H1 (cell line): ENCODE measurements around the gene LBP. TPM values are rescaled to one million over a fixed set of nuclear protein-coding genes. Genes with fewer than 3 reads are reported as not detected.

ENCODE experiments used
- CTCF ChIA-PET: fragments of 300-600 bp; sonication (Branson Sonifier 250); formaldehyde crosslinking; loops from one replicate; lab custom pipeline; 2021; ENCODE audit not compliant: partially characterized antibody; lab: Charles Lee
- POLR2A ChIA-PET: fragments of 300-600 bp; sonication (Branson Sonifier 250); formaldehyde crosslinking; loops from one replicate; lab custom pipeline; 2021; ENCODE audit warnings: inconsistent platforms; ENCODE audit not compliant: partially characterized antibody; lab: Charles Lee
- DNase-seq, 2 experiments: peaks; one replicate each; pipeline versions ENCODE4 v3.0.0 to v3.0.0-alpha.2; 2010 to 2022; ENCODE audit warnings: low spot score in 2 of 2, low read depth in 1 of 2, mixed read lengths in 1 of 2
- FAIRE-seq: peaks from 2 replicates; lab custom pipeline; 2011; peaks lifted over from hg19 to GRCh38; lab: Jason Lieb, UNC
- H2AFZ ChIP-seq: 2 replicates; pipeline ENCODE4 v1.8.1; 2012; ENCODE audit warnings: low read length, inconsistent platforms
- H2AK5ac ChIP-seq: 2 replicates; pipeline ENCODE4 v1.6.1; 2013; ENCODE audit warnings: low read depth, low read length
- H2BK120ac ChIP-seq: replicated peaks from 2 replicates; pipeline ENCODE3; 2013; ENCODE audit warnings: low read depth, low read length, inconsistent platforms
- H2BK12ac ChIP-seq: 2 replicates; pipeline ENCODE4 v1.6.1; 2013; ENCODE audit warnings: low read depth, low read length
- H2BK15ac ChIP-seq: 2 replicates; pipeline ENCODE4 v1.6.1; 2013; ENCODE audit warnings: low read length
- H2BK20ac ChIP-seq: 2 replicates; pipeline ENCODE4 v1.6.1; 2013; ENCODE audit warnings: low read length
- H2BK5ac ChIP-seq: 2 replicates; pipeline ENCODE4 v1.6.1; 2013; ENCODE audit warnings: low read depth, low read length
- H3K14ac ChIP-seq: 2 replicates; pipeline ENCODE4 v1.6.1; 2013; ENCODE audit warnings: inconsistent platforms; ENCODE audit not compliant: insufficient read length
- H3K18ac ChIP-seq: 2 replicates; pipeline ENCODE4 v1.6.1; 2013; ENCODE audit warnings: low read length; ENCODE audit errors: extremely low read depth
- H3K23ac ChIP-seq: 2 replicates; pipeline ENCODE4 v1.6.1; 2013; ENCODE audit warnings: inconsistent platforms; ENCODE audit not compliant: insufficient read length
- H3K23me2 ChIP-seq: 2 replicates; pipeline ENCODE4 v1.6.1; 2013; ENCODE audit warnings: low read depth, low read length
- H3K27ac ChIP-seq: 2 replicates; pipeline ENCODE4 v1.6.1; 2011; ENCODE audit warnings: low read depth, low read length, inconsistent platforms
- H3K27me3 ChIP-seq, 4 experiments: replicated peaks in 1 of 4; 1 replicate in 1 of 4; 2 replicates in 3 of 4; pipeline versions ENCODE4 v1.6.1 to v1.8.1; 2011 to 2013; ENCODE audit warnings: low read length in 3 of 4, mild to moderate bottlenecking in 3 of 4, inconsistent platforms in 2 of 4, mixed read lengths in 2 of 4, moderate library complexity in 1 of 4; ENCODE audit not compliant: control insufficient read depth in 3 of 4, insufficient read depth in 3 of 4; ENCODE audit errors: extremely low read depth in 1 of 4
- H3K36me3 ChIP-seq, 4 experiments: 2 replicates each; pipeline versions ENCODE4 v1.6.1 to v1.8.1; 2011 to 2013; ENCODE audit warnings: mild to moderate bottlenecking in 4 of 4, low read length in 3 of 4, moderate library complexity in 2 of 4, control low read depth in 1 of 4, inconsistent platforms in 1 of 4; ENCODE audit not compliant: insufficient read depth in 4 of 4, control insufficient read depth in 2 of 4
- H3K4ac ChIP-seq: replicated peaks from 2 replicates; pipeline ENCODE3; 2013; ENCODE audit warnings: low read length, low read depth, mixed read lengths, inconsistent platforms; ENCODE audit not compliant: insufficient read length
- H3K4me1 ChIP-seq, 4 experiments: replicated peaks in 1 of 4; 1 replicate in 1 of 4; 2 replicates in 3 of 4; pipeline versions ENCODE4 v1.6.1 to v1.8.1; 2011 to 2013; ENCODE audit warnings: low read length in 3 of 4, inconsistent platforms in 2 of 4, mixed read lengths in 1 of 4; ENCODE audit not compliant: insufficient read depth in 4 of 4, control insufficient read depth in 3 of 4
- H3K4me2 ChIP-seq, 2 experiments: 2 replicates each; pipeline versions ENCODE4 v1.6.1 to v1.8.1; 2011 to 2013; ENCODE audit warnings: low read depth in 2 of 2, low read length in 2 of 2, control low read depth in 1 of 2, inconsistent platforms in 1 of 2, mild to moderate bottlenecking in 1 of 2; ENCODE audit not compliant: insufficient read depth in 1 of 2
- H3K4me3 ChIP-seq, 4 experiments: fragments of 200-600, 300-600 bp in 1 of 4; sonication (generic), shearing (Covaris generic), sonication (Bioruptor Twin) in 1 of 4; 2 replicates each; pipeline versions ENCODE4 v1.5.1 to v1.8.1; 2011 to 2016; ENCODE audit warnings: low read length in 4 of 4, low read depth in 3 of 4, control low read depth in 2 of 4, inconsistent platforms in 2 of 4, mild to moderate bottlenecking in 2 of 4, mixed read lengths in 1 of 4, moderate library complexity in 1 of 4; ENCODE audit not compliant: insufficient read depth in 2 of 4; ENCODE audit errors: extremely low read depth in 1 of 4
- H3K56ac ChIP-seq: replicated peaks from 2 replicates; pipeline ENCODE3; 2013; ENCODE audit warnings: low read depth, mild to moderate bottlenecking, mixed read lengths, low read length, inconsistent platforms; ENCODE audit not compliant: insufficient read length
- H3K79me1 ChIP-seq: 2 replicates; pipeline ENCODE4 v1.6.1; 2013; ENCODE audit warnings: low read depth, low read length, control low read depth
- H3K79me2 ChIP-seq, 2 experiments: 2 replicates each; pipeline versions ENCODE4 v1.6.1 to v1.8.1; 2012 to 2013; ENCODE audit warnings: low read length in 2 of 2, mild to moderate bottlenecking in 2 of 2, inconsistent platforms in 1 of 2; ENCODE audit not compliant: insufficient read depth in 2 of 2, control insufficient read depth in 1 of 2
- H3K9ac ChIP-seq, 4 experiments: replicated peaks in 1 of 4; 1 replicate in 1 of 4; 2 replicates in 3 of 4; pipeline versions ENCODE4 v1.6.1 to v1.8.1; 2011 to 2013; ENCODE audit warnings: low read depth in 3 of 4, low read length in 3 of 4, control low read depth in 2 of 4, mild to moderate bottlenecking in 2 of 4, moderate library complexity in 2 of 4, inconsistent platforms in 1 of 4; ENCODE audit errors: extremely low read depth in 1 of 4
- H3K9me3 ChIP-seq, 2 experiments: 2 replicates each; pipeline versions ENCODE4 v1.6.1 to v1.8.1; 2012 to 2013; ENCODE audit warnings: mild to moderate bottlenecking in 2 of 2, moderate library complexity in 2 of 2, control low read depth in 1 of 2, inconsistent platforms in 1 of 2, low read depth in 1 of 2, low read length in 1 of 2, mixed read lengths in 1 of 2; ENCODE audit not compliant: insufficient read depth in 2 of 2
- H4K20me1 ChIP-seq, 2 experiments: replicated peaks in 1 of 2; 2 replicates each; pipeline versions ENCODE3 to v1.8.1; 2011 to 2013; ENCODE audit warnings: inconsistent platforms in 2 of 2, low read length in 2 of 2, mild to moderate bottlenecking in 1 of 2; ENCODE audit not compliant: insufficient read depth in 2 of 2, control insufficient read depth in 1 of 2
- H4K5ac ChIP-seq: 2 replicates; pipeline ENCODE4 v1.6.1; 2013; ENCODE audit warnings: low read length, low read depth, mixed read lengths, inconsistent platforms; ENCODE audit not compliant: insufficient read length
- H4K8ac ChIP-seq: 2 replicates; pipeline ENCODE4 v1.8.0; 2013; ENCODE audit warnings: mild to moderate bottlenecking, moderate library complexity, low read length, inconsistent platforms; ENCODE audit not compliant: insufficient read depth; ENCODE audit errors: extremely low read depth
- H4K91ac ChIP-seq: replicated peaks from 2 replicates; pipeline ENCODE3; 2013; ENCODE audit warnings: low read length, mixed read lengths, inconsistent platforms; ENCODE audit not compliant: insufficient read length
- EP300 ChIP-seq, 2 experiments: IDR thresholded peaks; 1 replicate in 1 of 2; 2 replicates in 1 of 2; pipeline ENCODE4 v1.6.1; 2011 to 2012; ENCODE audit warnings: low read depth in 2 of 2, low read length in 2 of 2, mild to moderate bottlenecking in 2 of 2, borderline replicate concordance in 1 of 2, inconsistent platforms in 1 of 2, moderate library complexity in 1 of 2
- MAFK ChIP-seq: IDR thresholded peaks from 2 replicates; pipeline ENCODE4 v1.6.1; 2012; ENCODE audit warnings: low read depth, mild to moderate bottlenecking, improper control_type of control experiment, low read length
- TBP ChIP-seq: IDR thresholded peaks from 2 replicates; pipeline ENCODE4 v1.6.1; 2011; ENCODE audit warnings: low read depth, low read length, improper control_type of control experiment
- USF2 ChIP-seq: IDR thresholded peaks from 2 replicates; pipeline ENCODE4 v1.6.1; 2011; ENCODE audit warnings: low read length, improper control_type of control experiment
- ZNF274 ChIP-seq: IDR thresholded peaks from 2 replicates; pipeline ENCODE4 v1.7.0; 2012; ENCODE audit warnings: low read length, borderline replicate concordance; ENCODE audit errors: extremely low read depth
- WGBS, 2 experiments: shearing (Covaris generic) in 1 of 2; methylation state at CpG; one replicate each; pipeline versions ENCODE4 v1.1.6 to v1.1.7; 2013 to 2015; ENCODE audit warnings: low lambda C conversion rate in 2 of 2, mixed read lengths in 2 of 2, inconsistent platforms in 1 of 2, low coverage in 1 of 2, missing lambda C conversion rate in 1 of 2; ENCODE audit not compliant: insufficient replicate concordance in 2 of 2, insufficient coverage in 1 of 2, insufficient read length in 1 of 2; ENCODE audit errors: extremely low coverage in 1 of 2, missing lambda C conversion rate in 1 of 2; 5-methylcytosine and 5-hydroxymethylcytosine counted together
- polyA plus RNA-seq, 7 experiments: library from polyadenylated mRNA; depleted of rRNA in 3 of 7; stranded (reverse) in 5 of 7; unstranded in 2 of 7; fragments of >200 nt in 5 of 7; fragments of 200-250 nt in 2 of 7; gene quantifications; 1 replicate in 5 of 7; 2 replicates in 1 of 7; 4 replicates in 1 of 7; pipeline versions ENCODE4 v1.2.1 to v1.2.3, GENCODE V29; 2011 to 2013; ENCODE audit warnings: missing spikeins in 2 of 7, mixed read lengths in 2 of 7
- total RNA-seq: library from RNA; stranded (reverse); fragmentation: NEBNext Ultra II Directional; extraction: Animal tissue kit (Norgen Biotek cat#: 25700); gene quantifications from 2 replicates; pipeline ENCODE4 v1.2.1, GENCODE V29; 2021

LBP gene
- total and polyA plus RNA-seq, 2 of the 8 experiments (the other 6 are each of a cell fraction or from before 2014, with no cell fraction given), result 0.60 to 0.63 TPM

DNA sequence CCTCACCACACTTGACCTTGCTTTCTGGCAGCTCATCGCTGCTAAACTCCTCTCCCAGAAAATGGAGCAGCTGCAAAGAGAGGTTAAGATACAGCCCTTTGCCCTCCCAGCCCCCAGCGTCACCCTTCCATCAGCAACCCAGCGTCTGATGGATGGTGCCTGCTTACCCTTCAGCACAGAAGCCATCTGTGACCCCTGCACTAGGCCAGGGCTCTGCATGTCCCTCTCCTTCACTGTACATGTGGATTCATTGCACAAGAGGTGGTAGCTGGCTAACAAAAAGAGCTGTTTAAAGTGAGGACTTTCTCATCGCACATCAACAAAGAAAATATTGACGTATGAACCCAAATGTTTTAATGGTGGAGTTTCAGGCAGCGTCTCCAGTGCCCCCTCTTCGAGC is 12.3 kb downstream of the LBP start:
- Histone ChIP-seq H3K4me1 (peaks cover under 1 to 17% (median 10%) of the 10 kb centered on the region in 4 experiments), H4K20me1 (no peaks in the 10 kb centered on the region), H3K4me2 (no peak overlapping the region), H3K4ac (no peak overlapping the region), H4K5ac (no peak overlapping the region), H2BK5ac (no peak overlapping the region), H3K9me3 (no peaks in the 10 kb centered on the region), H3K36me3 (no peaks in the 10 kb centered on the region), H2BK120ac (no peak overlapping the region), H2AK5ac (no peak overlapping the region), H4K91ac (no peak overlapping the region), H3K23me2 (peaks cover 4% of the 10 kb centered on the region; the same call in 1 of the 2 replicates), H3K14ac (no peak overlapping the region), H2BK12ac (no peak overlapping the region), H2AFZ (no peak overlapping the region), H3K23ac (no peak overlapping the region), H3K79me2 (no peaks in the 10 kb centered on the region), H3K9ac (no peak overlapping the region; a peak in 1 of 7 replicates), H2BK20ac (no peak overlapping the region), H3K56ac (no peak overlapping the region), H3K27me3 (no peaks in the 10 kb centered on the region), H3K79me1 (no peaks in the 10 kb centered on the region), H3K27ac (no peak overlapping the region), H3K18ac (no peak overlapping the region), H4K8ac (no peak overlapping the region), H3K4me3 (no peak overlapping the region), H2BK15ac (no peak overlapping the region)
- WGBS, 2 experiments, result 88% methylated on average over 7 of the region's 7 CpGs; no CpG with 5 or more reads in 1 of the 2 experiments
- DNase-seq (no peak), FAIRE-seq (no peak)
- POLR2A ChIA-PET, result interaction anchor here (0.8 to 1.1 kb wide), 3 partner anchors 24 to 72 kb away, joined by 3 to 4 read pairs (median 4); no protein-coding TSS in a partner anchor
- CTCF ChIA-PET, result interaction anchor here (0.6 to 22.1 kb wide), 8 partner anchors 14 to 103 kb away, joined by 3 to 390 read pairs (median 4); no protein-coding TSS in a partner anchor
- TF ChIP-seq EP300 (IDR thresholded peaks at IDR 0.05; ENCODE audit: borderline replicate concordance in 1 of 2, low read depth in 2 of 2, low read length in 2 of 2) (no peak), USF2 (no peak), ZNF274 (no peak), TBP (no peak), MAFK (no peak)
